CD4-positive, CD25-positive, alpha-beta regulatory T cell (primary cell): ENCODE results near the gene COPS7B. TPM values are rescaled to one million over a fixed set of nuclear protein-coding genes. Genes with fewer than 3 reads are reported as not detected.

Experiments
- ATAC-seq, 2 donors: fragments of 150-1000 bp; cut with Tn5 transposase; one replicate each; pipeline ENCODE4 v1.10.0; 2021; ENCODE audit warnings: low read depth in 2 of 2, moderate number of reproducible peaks in 2 of 2, moderate library complexity in 1 of 2
- DNase-seq, 3 donors: peaks; one replicate each; pipeline versions ENCODE4 v3.0.0 to v3.0.0-alpha.2; 2012 to 2022; ENCODE audit warnings: mixed read lengths in 1 of 3
- H3K27ac ChIP-seq: one replicate; pipeline ENCODE4 v1.7.0; 2013; ENCODE audit warnings: mild to moderate bottlenecking, low read length; ENCODE audit not compliant: insufficient read depth, poor library complexity, severe bottlenecking
- H3K27me3 ChIP-seq: one replicate; pipeline ENCODE4 v1.7.0; 2013; ENCODE audit warnings: low read length; ENCODE audit not compliant: control insufficient read depth, insufficient read depth
- H3K36me3 ChIP-seq: one replicate; pipeline ENCODE4 v1.7.0; 2013; ENCODE audit warnings: mild to moderate bottlenecking, low read length, moderate library complexity; ENCODE audit not compliant: control insufficient read depth, insufficient read depth
- H3K4me1 ChIP-seq: 2 replicates; pipeline ENCODE4 v1.7.0; 2013; ENCODE audit warnings: mild to moderate bottlenecking, low read length; ENCODE audit not compliant: insufficient read depth, control insufficient read depth, poor library complexity, severe bottlenecking
- H3K4me3 ChIP-seq: one replicate; pipeline ENCODE4 v1.7.0; 2013; ENCODE audit warnings: low read depth, mild to moderate bottlenecking, low read length, moderate library complexity
- H3K9me3 ChIP-seq, 2 experiments: 1 replicate in 1 of 2; 2 replicates in 1 of 2; pipeline ENCODE4 v1.7.0; 2013; ENCODE audit warnings: low read length in 2 of 2, mild to moderate bottlenecking in 1 of 2, moderate library complexity in 1 of 2; ENCODE audit not compliant: control insufficient read depth in 2 of 2
- H3K27ac Mint-ChIP-seq, 3 donors: one replicate each; pipeline ENCODE4 v1.8.0; 2020 to 2022; ENCODE audit warnings: mild to moderate bottlenecking in 3 of 3, mixed read lengths in 3 of 3, moderate library complexity in 2 of 3
- H3K27me3 Mint-ChIP-seq: one replicate; pipeline ENCODE4 v1.8.0; 2022; ENCODE audit warnings: mild to moderate bottlenecking, mixed read lengths
- H3K36me3 Mint-ChIP-seq: one replicate; pipeline ENCODE4 v1.8.0; 2020; ENCODE audit warnings: mixed read lengths
- H3K4me1 Mint-ChIP-seq, 4 donors: one replicate each; pipeline ENCODE4 v1.8.0; 2020 to 2022; ENCODE audit warnings: mixed read lengths in 4 of 4, mild to moderate bottlenecking in 1 of 4
- H3K4me3 Mint-ChIP-seq, 4 donors: one replicate each; pipeline ENCODE4 v1.8.0; 2020 to 2022; ENCODE audit warnings: mild to moderate bottlenecking in 4 of 4, mixed read lengths in 4 of 4, moderate library complexity in 3 of 4
- H3K9me3 Mint-ChIP-seq, 7 donors: one replicate each; pipeline ENCODE4 v1.8.0; 2020 to 2022; ENCODE audit warnings: mixed read lengths in 7 of 7, mild to moderate bottlenecking in 3 of 7, moderate library complexity in 2 of 7
- polyA plus RNA-seq, 4 donors: library from polyadenylated mRNA; unstranded; fragments of 300-500 nt; fragmentation: Illumina TruSeq; gene quantifications; one replicate each; pipeline ENCODE4 v1.2.3, GENCODE V29; 2021
- total RNA-seq: library from RNA; stranded (reverse); gene quantifications from one replicate; pipeline ENCODE4 v1.2.3, GENCODE V29; 2022

COPS7B gene
- total and polyA plus RNA-seq, 5 donors from 2014 or later = 23.6 to 48.8 (median 30.6) TPM

DNA sequence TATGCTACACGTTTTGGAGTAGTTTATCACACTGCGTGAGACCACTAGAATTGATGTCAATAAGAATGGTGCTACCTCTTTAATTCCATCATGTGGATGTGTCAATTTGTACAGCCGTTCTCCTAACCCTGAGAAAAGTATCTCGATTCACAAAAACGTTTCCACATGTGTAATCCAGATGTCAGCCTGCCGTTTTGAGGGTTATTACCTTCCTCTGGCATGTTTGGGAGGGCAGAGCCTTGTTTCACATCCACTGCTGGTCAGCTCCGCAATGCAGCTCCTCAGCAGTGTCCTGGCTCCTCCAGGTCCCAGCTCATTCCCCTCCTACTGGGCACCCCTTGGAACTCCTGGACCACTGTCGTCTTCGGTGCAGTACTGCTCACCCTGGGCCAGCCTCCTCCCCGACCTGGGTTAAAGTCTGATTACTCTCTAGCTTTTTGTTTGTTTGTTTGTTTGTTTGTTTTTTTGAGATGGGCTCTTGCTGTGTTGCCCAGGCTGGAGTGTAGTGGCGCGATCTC is 34.6 kb downstream of the COPS7B start:
- Histone ChIP-seq H3K4me1 (no peaks in the 10 kb centered on the region), H3K4me3 (no peak overlapping the region), H3K27me3 (peaks cover 2% of the 10 kb centered on the region), H3K27ac (no peak overlapping the region), H3K9me3 (no peaks in the 10 kb centered on the region), H3K36me3 (no peaks in the 10 kb centered on the region)
- no peaks in the 10 kb centered on the region for H3K36me3 Mint-ChIP-seq
- peaks cover 0 to 4% (median 2%) of the 10 kb centered on the region in 7 donors for H3K9me3 Mint-ChIP-seq
- H3K4me1 Mint-ChIP-seq = peaks cover 0 to 2% (median 0%) of the 10 kb centered on the region in 4 donors
- no peak overlapping the region for H3K27ac Mint-ChIP-seq
- no peak overlapping the region for H3K4me3 Mint-ChIP-seq
- H3K27me3 Mint-ChIP-seq = peaks cover 4% of the 10 kb centered on the region
- ATAC-seq = no peak
- DNase-seq = no peak

DNA sequence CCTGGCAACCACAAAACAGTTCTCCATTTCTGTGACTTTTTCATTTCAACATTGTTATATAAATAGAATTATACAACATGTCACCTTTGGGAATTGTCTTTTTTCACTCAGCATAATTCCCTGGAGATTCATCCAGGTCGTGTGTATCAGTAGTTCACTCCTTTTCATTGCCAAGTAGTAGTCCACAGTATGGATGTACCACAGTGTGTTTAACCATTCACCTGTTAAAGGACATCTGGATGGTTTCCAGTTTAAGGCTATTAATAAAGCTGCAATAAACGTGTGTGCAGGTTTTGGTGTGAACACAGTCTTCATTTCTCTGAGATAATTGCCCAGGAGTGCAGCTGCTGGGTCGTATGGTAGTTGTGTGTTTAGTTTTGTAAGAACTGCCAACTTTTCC is 35.7 kb downstream of the COPS7B start:
- no peak overlapping the region for H3K27ac ChIP-seq
- H3K27me3 Mint-ChIP-seq = peaks cover 4% of the 10 kb centered on the region
- no peaks in the 10 kb centered on the region for H3K9me3 ChIP-seq
- no peaks in the 10 kb centered on the region for H3K4me1 ChIP-seq
- ATAC-seq (no peak), DNase-seq (no peak)
- H3K9me3 Mint-ChIP-seq = peaks cover 0 to 4% (median 1%) of the 10 kb centered on the region in 7 donors
- no peak overlapping the region for H3K27ac Mint-ChIP-seq
- no peak overlapping the region for H3K4me3 ChIP-seq
- no peaks in the 10 kb centered on the region for H3K36me3 Mint-ChIP-seq
- peaks cover 2% of the 10 kb centered on the region for H3K27me3 ChIP-seq
- no peaks in the 10 kb centered on the region for H3K36me3 ChIP-seq
- no peaks in the 10 kb centered on the region for H3K4me1 Mint-ChIP-seq
- no peak overlapping the region for H3K4me3 Mint-ChIP-seq

DNA sequence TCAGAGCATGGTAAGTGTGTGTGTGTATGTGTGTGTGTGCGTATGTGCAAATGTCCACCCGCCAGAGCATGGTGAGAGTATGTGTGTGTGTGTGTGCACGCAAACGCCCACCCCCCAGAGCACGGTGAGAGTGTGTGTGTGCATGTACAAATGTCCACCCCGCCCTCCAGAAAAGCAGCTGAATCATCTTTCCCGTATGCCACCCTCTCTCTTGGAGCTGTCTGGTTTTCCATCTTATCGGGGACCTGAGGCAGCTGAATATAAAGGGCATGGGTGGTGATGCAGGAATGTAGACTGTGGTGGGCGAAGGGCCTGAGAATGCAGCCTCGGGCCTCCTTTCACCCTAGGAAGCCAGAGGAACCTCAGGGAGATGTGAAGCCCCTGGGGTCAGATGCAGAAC is 66.9 kb downstream of the COPS7B start:
- Mint-ChIP-seq H3K9me3 (peaks cover 0 to 2% (median 0%) of the 10 kb centered on the region in 7 donors), H3K36me3 (no peaks in the 10 kb centered on the region), H3K4me1 (peaks cover 0 to 5% (median under 1%) of the 10 kb centered on the region in 4 donors), H3K27me3 (peaks cover 12% of the 10 kb centered on the region), H3K27ac (no peak overlapping the region), H3K4me3 (no peak overlapping the region)
- H3K27me3 ChIP-seq = peaks cover 3% of the 10 kb centered on the region
- no peaks in the 10 kb centered on the region for H3K4me1 ChIP-seq
- no peaks in the 10 kb centered on the region for H3K9me3 ChIP-seq
- H3K36me3 ChIP-seq = no peaks in the 10 kb centered on the region
- no peak overlapping the region for H3K27ac ChIP-seq
- no peak overlapping the region for H3K4me3 ChIP-seq
- ATAC-seq = no peak
- no peak for DNase-seq

DNA sequence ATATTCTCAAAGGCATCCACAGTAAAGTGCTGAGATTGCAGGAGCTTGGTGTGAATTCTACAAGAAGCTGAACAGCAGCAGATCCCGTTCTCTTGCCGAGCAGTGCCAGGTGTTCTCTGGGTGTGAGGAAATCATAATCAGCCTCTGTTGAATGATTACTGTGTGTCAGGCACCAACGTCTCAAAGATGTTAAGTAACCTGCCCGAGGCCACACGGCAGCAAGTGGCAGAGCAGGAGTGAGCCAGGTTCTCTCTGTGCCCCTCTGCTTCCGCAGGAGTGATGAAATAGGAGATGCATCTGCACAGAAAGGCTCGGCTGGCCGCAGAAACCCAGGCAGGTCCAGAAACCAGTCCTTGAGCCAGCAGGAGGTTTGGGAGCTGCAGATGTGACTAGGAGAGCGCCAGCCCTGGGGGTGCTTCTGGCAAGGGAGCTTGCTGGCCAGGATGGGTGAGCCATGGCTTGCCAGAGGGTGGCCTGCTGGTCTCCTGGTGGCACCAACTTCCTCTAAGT is 68.4 kb downstream of the COPS7B start:
- Mint-ChIP-seq H3K4me1 (peaks cover 0 to 5% (median under 1%) of the 10 kb centered on the region in 4 donors), H3K36me3 (no peaks in the 10 kb centered on the region), H3K4me3 (no peak overlapping the region), H3K27me3 (peaks cover 4% of the 10 kb centered on the region), H3K27ac (no peak overlapping the region), H3K9me3 (peaks cover 0 to 1% (median 0%) of the 10 kb centered on the region in 7 donors)
- H3K4me1 ChIP-seq = no peaks in the 10 kb centered on the region
- H3K4me3 ChIP-seq = no peak overlapping the region
- ATAC-seq = no peak
- H3K9me3 ChIP-seq = no peaks in the 10 kb centered on the region
- H3K27me3 ChIP-seq = peaks cover 3% of the 10 kb centered on the region
- DNase-seq = no peak
- H3K27ac ChIP-seq = no peak overlapping the region
- H3K36me3 ChIP-seq = no peaks in the 10 kb centered on the region

DNA sequence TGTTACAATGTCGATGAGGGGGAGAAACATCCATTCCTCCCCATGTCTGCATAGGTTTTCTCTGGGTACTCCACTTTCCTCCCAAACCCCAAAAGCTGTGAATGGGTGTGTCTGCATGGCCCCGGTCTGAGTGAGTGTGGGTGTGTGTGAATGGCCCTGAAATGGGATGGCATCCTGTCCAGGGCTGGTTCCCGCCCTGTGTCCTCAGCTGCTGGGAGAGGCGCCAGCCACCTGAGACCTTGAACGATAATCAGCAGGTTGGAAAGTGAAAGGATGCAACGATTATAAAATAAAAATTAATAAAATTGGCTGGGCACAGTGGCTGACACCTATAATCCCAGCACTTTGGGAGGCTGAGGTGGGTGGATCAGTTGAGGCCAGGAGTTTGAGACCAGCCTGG is 70.7 kb downstream of the COPS7B start:
- H3K27ac Mint-ChIP-seq = no peak overlapping the region
- H3K36me3 Mint-ChIP-seq = no peaks in the 10 kb centered on the region
- Histone ChIP-seq H3K4me3 (no peak overlapping the region), H3K27me3 (no peaks in the 10 kb centered on the region), H3K27ac (no peak overlapping the region), H3K4me1 (no peaks in the 10 kb centered on the region), H3K36me3 (no peaks in the 10 kb centered on the region), H3K9me3 (no peaks in the 10 kb centered on the region)
- ATAC-seq (no peak), DNase-seq (no peak)
- no peak overlapping the region for H3K4me3 Mint-ChIP-seq
- H3K9me3 Mint-ChIP-seq = peaks cover 0 to 1% (median 0%) of the 10 kb centered on the region in 7 donors
- peaks cover 10% of the 10 kb centered on the region for H3K27me3 Mint-ChIP-seq
- H3K4me1 Mint-ChIP-seq = peaks cover 0 to 5% (median under 1%) of the 10 kb centered on the region in 4 donors

Other genes with a start within 250 kb of the COPS7B start
- not detected for gene TEX44, start 193.6 kb upstream of the COPS7B start, total RNA-seq
- not detected for gene TEX44, start 193.6 kb upstream of the COPS7B start, polyA plus RNA-seq
- 1,458 TPM for gene PTMA, start 77.9 kb upstream of the COPS7B start, total RNA-seq
- gene PTMA, start 77.9 kb upstream of the COPS7B start, polyA plus RNA-seq = 1,000 to 10,000 TPM; 1,762 to 2,131 (median 2,045) TPM
- 25.7 TPM for gene PDE6D, start 5.2 kb upstream of the COPS7B start, total RNA-seq
- 10 to 100 TPM; 59.1 to 82.2 (median 60.5) TPM for gene PDE6D, start 5.2 kb upstream of the COPS7B start, polyA plus RNA-seq
- not detected for gene NPPC, start 140.0 kb downstream of the COPS7B start, total RNA-seq
- not detected for gene NPPC, start 140.0 kb downstream of the COPS7B start, polyA plus RNA-seq
- gene DIS3L2, start 175.3 kb downstream of the COPS7B start, total RNA-seq = 76.9 TPM
- 10 to 100 TPM; 10.9 to 23.5 (median 17.2) TPM for gene DIS3L2, start 175.3 kb downstream of the COPS7B start, polyA plus RNA-seq